GM12874 (cell line): ENCODE data around the gene KCNJ2.

Experiments used
- CTCF ChIP-seq: IDR thresholded peaks from 2 replicates; pipeline ENCODE4 v1.5.1; 2011; ENCODE audit warnings: low read depth, mild to moderate bottlenecking, control low read depth, low read length, moderate library complexity; ENCODE audit not compliant: insufficient read depth

KCNJ2 gene

GRCh38 chr17:70171159-70171558 is 1.8 kb downstream of the KCNJ2 start:
- TF ChIP-seq CTCF = no peak

- TF ChIP-seq CTCF = no peak
Measured at GRCh38 chr17:70172449-70172848, 3.1 kb downstream of the KCNJ2 start.

DNA sequence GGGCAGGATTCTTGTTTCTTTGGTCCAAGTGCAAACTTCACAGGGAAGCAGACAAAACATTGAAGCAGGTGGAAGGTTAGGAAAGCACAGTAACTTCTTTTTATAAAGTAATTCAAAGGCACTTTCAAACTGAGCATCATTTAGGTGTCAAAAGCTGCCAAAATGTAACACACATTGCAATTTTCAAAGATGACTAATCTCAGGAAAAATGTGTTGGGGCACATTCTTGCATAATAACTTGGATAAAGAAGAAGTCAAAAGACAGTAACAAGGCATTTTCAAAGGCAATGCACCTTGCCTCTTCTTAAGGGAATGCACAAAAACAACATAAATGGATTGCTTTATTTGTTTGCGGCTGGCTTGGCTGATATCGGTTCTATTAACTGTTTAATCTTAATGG is 3.6 kb downstream of the KCNJ2 start:
- TF ChIP-seq CTCF = no peak

DNA sequence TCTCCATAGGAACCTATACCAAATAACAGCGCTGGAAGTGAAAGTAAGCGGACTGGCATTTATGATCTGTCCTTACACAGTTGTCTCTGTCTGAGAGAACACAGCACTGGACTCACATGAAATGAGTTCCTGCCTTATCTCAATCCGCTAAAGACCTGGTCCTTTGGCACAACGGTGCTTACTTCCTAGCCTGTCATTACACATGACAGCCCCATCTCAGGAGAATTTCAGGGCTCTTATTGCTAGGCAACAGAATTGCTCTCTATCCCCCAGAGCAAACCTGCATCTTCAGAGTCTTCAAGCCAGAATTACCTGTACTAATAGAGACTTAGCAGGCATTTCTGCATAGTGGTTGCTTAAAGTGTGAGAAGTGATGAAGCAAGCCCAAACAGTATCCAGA is 4.3 kb downstream of the KCNJ2 start:
- TF ChIP-seq CTCF = no peak

- TF ChIP-seq CTCF = no peak
Measured at GRCh38 chr17:70181376-70181775, 12.0 kb downstream of the KCNJ2 start.

GRCh38 chr17:70181866-70182265 is 12.5 kb downstream of the KCNJ2 start:
- TF ChIP-seq CTCF = no peak

GRCh38 chr17:70183508-70183907 is 14.2 kb downstream of the KCNJ2 start:
- no peak for TF ChIP-seq CTCF

DNA sequence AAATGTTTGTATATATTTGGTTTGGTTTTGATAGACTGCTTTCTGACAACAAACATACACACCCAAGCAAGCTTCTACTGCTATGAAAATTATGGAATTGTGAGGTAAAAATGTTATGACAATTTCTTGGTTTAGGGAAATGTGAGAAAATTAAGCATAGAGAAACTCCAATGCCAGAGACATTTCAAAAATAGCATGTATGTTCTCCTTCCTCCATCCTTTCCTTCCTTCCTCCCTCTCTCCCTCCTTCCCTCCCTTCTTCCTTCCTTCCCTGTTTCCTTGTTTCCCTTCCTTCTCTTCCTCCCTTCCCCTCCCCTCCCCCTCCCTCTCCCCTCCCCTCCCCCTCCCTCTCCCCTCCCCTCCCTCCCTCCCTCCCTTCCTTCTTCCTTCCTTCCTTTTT is 14.9 kb downstream of the KCNJ2 start:
- TF ChIP-seq CTCF = no peak
